GM19395 (cell line): ENCODE results near the gene OTOG.

ENCODE experiments used
- ATAC-seq: cut with Tn5 transposase; IDR thresholded peaks from one replicate; pipeline ENCODE4 v1.9.1; 2021; ENCODE audit warnings: mild to moderate bottlenecking, moderate library complexity; ENCODE audit not compliant: unreplicated experiment

Gene OTOG

GRCh38 chr11:17646451-17647145 lies 99.5 kb downstream of the OTOG start:
- ATAC-seq: no peak

GRCh38 chr11:17648528-17648927 lies 101.5 kb downstream of the OTOG start:
- ATAC-seq: no peak

GRCh38 chr11:17649261-17649660 lies 102.2 kb downstream of the OTOG start:
- no peak for ATAC-seq

- ATAC-seq: no peak
These were observed 102.6 kb downstream of the OTOG start for GRCh38 chr11:17649696-17650095.

GRCh38 chr11:17650127-17650911 lies 103.3 kb downstream of the OTOG start:
- ATAC-seq: no peak

- no peak for ATAC-seq
These were observed 104.0 kb downstream of the OTOG start for GRCh38 chr11:17651061-17651460.

- no peak for ATAC-seq
These were observed 104.6 kb downstream of the OTOG start for GRCh38 chr11:17651681-17652080.

GRCh38 chr11:17652556-17652955 lies 105.5 kb downstream of the OTOG start:
- no peak for ATAC-seq

GRCh38 chr11:17653611-17654010 lies 106.6 kb downstream of the OTOG start:
- no peak for ATAC-seq

GRCh38 chr11:17655682-17656081 lies 108.6 kb downstream of the OTOG start:
- no peak for ATAC-seq

- no peak for ATAC-seq
These were observed 111.2 kb downstream of the OTOG start for GRCh38 chr11:17658211-17658610.

- no peak for ATAC-seq
These were observed 121.1 kb downstream of the OTOG start for GRCh38 chr11:17668166-17668565.

GRCh38 chr11:17672469-17672868 lies 125.4 kb downstream of the OTOG start:
- no peak for ATAC-seq

- no peak for ATAC-seq
These were observed 126.9 kb downstream of the OTOG start for GRCh38 chr11:17673951-17674350.

GRCh38 chr11:17682848-17683247 lies 135.8 kb downstream of the OTOG start:
- ATAC-seq: no peak

GRCh38 chr11:17683377-17684161 lies 136.5 kb downstream of the OTOG start:
- ATAC-seq: no peak

GRCh38 chr11:17684550-17684949 lies 137.5 kb downstream of the OTOG start:
- no peak for ATAC-seq

- ATAC-seq: no peak
These were observed 139.3 kb downstream of the OTOG start for GRCh38 chr11:17686231-17686980.

- ATAC-seq: no peak
These were observed 141.0 kb downstream of the OTOG start for GRCh38 chr11:17687946-17688670.

GRCh38 chr11:17691550-17691949 lies 144.5 kb downstream of the OTOG start:
- ATAC-seq: no peak
